Neutrophil (primary cell): ENCODE results near the gene PLVAP.

Experiments
- H3K27ac ChIP-seq: fragments of 200-600 bp; sonication (generic); 2 replicates; pipeline ENCODE4 v1.5.1; 2016; ENCODE audit warnings: mild to moderate bottlenecking, moderate library complexity
- H3K27me3 ChIP-seq: fragments of 200-600 bp; sonication (generic); 2 replicates; pipeline ENCODE4 v1.6.0; 2016; ENCODE audit warnings: mild to moderate bottlenecking
- H3K36me3 ChIP-seq: fragments of 200-600 bp; sonication (generic); 2 replicates; pipeline ENCODE4 v1.5.1; 2017
- H3K4me1 ChIP-seq, 2 experiments: fragments of 200-600 bp in 1 of 2; sonication (generic) in 1 of 2; 1 replicate in 1 of 2; 2 replicates in 1 of 2; pipeline versions ENCODE4 v1.5.1 to v1.6.1; 2013 to 2016; ENCODE audit warnings: low read depth in 1 of 2, low read length in 1 of 2, mild to moderate bottlenecking in 1 of 2, moderate library complexity in 1 of 2; ENCODE audit not compliant: control insufficient read depth in 1 of 2, insufficient read depth in 1 of 2
- H3K4me3 ChIP-seq, 2 experiments: fragments of 200-600 bp in 1 of 2; sonication (generic) in 1 of 2; 1 replicate in 1 of 2; 2 replicates in 1 of 2; pipeline ENCODE4 v1.5.1; 2013 to 2016; ENCODE audit warnings: low read depth in 1 of 2, low read length in 1 of 2, mild to moderate bottlenecking in 1 of 2, moderate library complexity in 1 of 2
- H3K9me3 ChIP-seq: fragments of 200-600 bp; sonication (generic); 2 replicates; pipeline ENCODE4 v1.5.1; 2016
- CTCF ChIP-seq: fragments of 200-600 bp; sonication (generic); IDR thresholded peaks from 2 replicates; pipeline ENCODE4 v1.5.1; 2016; ENCODE audit warnings: antibody characterized with exemption

Gene PLVAP

DNA sequence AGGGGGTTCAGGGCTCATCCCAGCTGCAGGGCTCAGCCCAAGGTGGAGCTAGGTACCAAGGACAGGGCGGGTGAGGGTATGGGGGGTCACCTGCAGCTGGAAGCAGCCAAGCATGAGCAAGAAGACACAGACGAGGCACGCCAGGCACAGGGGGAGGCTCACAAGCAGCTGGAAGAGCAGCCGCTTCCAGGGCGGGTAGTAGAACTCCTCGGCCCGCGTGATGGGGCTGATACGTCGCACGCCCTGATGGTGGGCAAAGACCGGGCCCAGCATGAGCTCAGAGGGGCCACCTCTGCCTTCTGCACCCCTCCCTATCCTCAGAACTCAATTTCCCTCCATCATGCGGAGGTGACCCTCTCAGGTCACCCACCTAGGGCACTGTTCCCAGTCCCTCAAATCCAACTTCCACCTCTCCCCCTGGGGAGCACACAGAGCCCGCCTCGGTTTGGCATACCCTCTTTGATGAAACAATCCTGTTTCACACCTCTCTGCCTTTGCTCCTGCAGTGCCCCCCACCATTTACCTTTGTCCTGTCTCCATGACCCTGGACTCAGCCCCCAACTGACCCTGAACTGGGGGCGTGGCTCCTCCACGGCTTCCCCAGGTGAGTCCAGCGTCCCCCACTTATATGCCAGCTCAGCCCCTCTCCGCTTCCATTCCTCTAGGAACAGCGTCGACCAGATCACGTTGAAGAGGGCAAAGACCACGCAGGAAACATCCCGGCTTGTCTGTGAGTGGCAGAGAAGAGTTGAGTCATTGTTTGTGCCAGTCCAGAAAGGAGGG, 46.7 kb downstream of the PLVAP start:
- Histone ChIP-seq H3K27ac (no peak overlapping the region), H3K36me3 (no peaks in the 10 kb centered on the region), H3K4me3 (no peak overlapping the region), H3K9me3 (no peaks in the 10 kb centered on the region), H3K27me3 (peaks cover 89% of the 10 kb centered on the region), H3K4me1 (peaks cover 30 to 38% of the 10 kb centered on the region in 2 experiments)
- no peak for TF ChIP-seq CTCF

GRCh38 chr19:17329366-17330261, 47.5 kb downstream of the PLVAP start:
- peak overlapping the region in 1 of 2 experiments; percentile 67 for H3K4me3 ChIP-seq
- H3K4me1 ChIP-seq = peaks cover 22 to 30% of the 10 kb centered on the region in 2 experiments
- no peaks in the 10 kb centered on the region for H3K9me3 ChIP-seq
- peaks cover 93% of the 10 kb centered on the region for H3K27me3 ChIP-seq
- no peak overlapping the region for H3K27ac ChIP-seq
- no peak for TF ChIP-seq CTCF
- no peaks in the 10 kb centered on the region for H3K36me3 ChIP-seq

- Histone ChIP-seq H3K4me3 (peak overlapping the region; percentile 56 to 67), H3K4me1 (peaks cover 16 to 21% of the 10 kb centered on the region in 2 experiments), H3K36me3 (no peaks in the 10 kb centered on the region), H3K27me3 (peaks cover 93% of the 10 kb centered on the region), H3K9me3 (no peaks in the 10 kb centered on the region), H3K27ac (no peak overlapping the region)
- TF ChIP-seq CTCF = no peak
Observed at GRCh38 chr19:17328517-17329365, 48.4 kb downstream of the PLVAP start.

GRCh38 chr19:17327654-17328516, 49.3 kb downstream of the PLVAP start:
- Histone ChIP-seq H3K4me3 (peak overlapping the region; percentile 56 to 67), H3K27me3 (peaks cover 93% of the 10 kb centered on the region), H3K4me1 (peaks cover 14 to 19% of the 10 kb centered on the region in 2 experiments), H3K27ac (no peak overlapping the region), H3K9me3 (no peaks in the 10 kb centered on the region), H3K36me3 (peaks cover under 1% of the 10 kb centered on the region)
- no peak for TF ChIP-seq CTCF
